Kidney epithelial cell (primary cell): ENCODE results near the gene ADI1. TPM values are rescaled to one million over a fixed set of nuclear protein-coding genes. Genes with fewer than 3 reads are reported as not detected.
A peak's percentile ranks its signal among the peaks of the same experiment; 100 is the strongest.

Source experiments
- DNase-seq: peaks from one replicate; pipeline ENCODE4 v3.0.0-alpha.2; 2010; ENCODE audit warnings: low read depth
- H3K27me3 ChIP-seq: 2 replicates; pipeline ENCODE4 v1.6.0; 2011; ENCODE audit warnings: low read length; ENCODE audit not compliant: control insufficient read depth, insufficient read depth
- H3K36me3 ChIP-seq: 2 replicates; pipeline ENCODE4 v1.5.1; 2011; ENCODE audit warnings: low read length; ENCODE audit not compliant: control insufficient read depth, insufficient read depth
- H3K4me3 ChIP-seq: 2 replicates; pipeline ENCODE4 v1.5.1; 2011; ENCODE audit warnings: low read depth, mild to moderate bottlenecking, control low read depth, low read length
- CTCF ChIP-seq: IDR thresholded peaks from 2 replicates; pipeline ENCODE4 v1.5.1; 2011; ENCODE audit warnings: mild to moderate bottlenecking, moderate library complexity, low read length, control low read depth, inconsistent platforms; ENCODE audit not compliant: insufficient read depth, poor library complexity, severe bottlenecking
- total RNA-seq: library from RNA; depleted of rRNA; stranded (reverse); fragments of >200 nt; gene quantifications from 2 replicates; pipeline ENCODE4 v1.2.3, GENCODE V29; 2015

ADI1 gene
- total RNA-seq, 1 donor from 2014 or later, result 25.6 TPM

GRCh38 chr2:3557639-3558204 is 38.4 kb upstream of the ADI1 start:
- peaks cover 1% of the 10 kb centered on the region for H3K36me3 ChIP-seq
- no peak for DNase-seq
- peak overlapping the region; percentile 81 for H3K4me3 ChIP-seq
- no peak for TF ChIP-seq CTCF
- H3K27me3 ChIP-seq, result no peaks in the 10 kb centered on the region

GRCh38 chr2:3553946-3554345 is 34.6 kb upstream of the ADI1 start:
- H3K4me3 ChIP-seq, result no peak overlapping the region
- no peak for DNase-seq
- H3K36me3 ChIP-seq, result peaks cover 3% of the 10 kb centered on the region
- TF ChIP-seq CTCF, result no peak
- H3K27me3 ChIP-seq, result no peaks in the 10 kb centered on the region

GRCh38 chr2:3547915-3548314 is 28.6 kb upstream of the ADI1 start:
- no peak for TF ChIP-seq CTCF
- DNase-seq, result no peak
- H3K36me3 ChIP-seq, result peaks cover 4% of the 10 kb centered on the region

GRCh38 chr2:3545788-3546478 is 26.6 kb upstream of the ADI1 start:
- no peak for TF ChIP-seq CTCF
- Histone ChIP-seq H3K36me3 (peaks cover 2% of the 10 kb centered on the region), H3K4me3 (no peak overlapping the region), H3K27me3 (no peaks in the 10 kb centered on the region)
- no peak for DNase-seq

More at GRCh38 chr2:3547915-3548314, 28.6 kb upstream of the ADI1 start:
- no peaks in the 10 kb centered on the region for H3K27me3 ChIP-seq
- no peak overlapping the region for H3K4me3 ChIP-seq

- TF ChIP-seq CTCF, result no peak
- no peaks in the 10 kb centered on the region for H3K27me3 ChIP-seq
- H3K36me3 ChIP-seq, result peaks cover 2% of the 10 kb centered on the region
- no peak overlapping the region for H3K4me3 ChIP-seq
- no peak for DNase-seq
Measured at GRCh38 chr2:3543023-3543683, 23.8 kb upstream of the ADI1 start.

- Histone ChIP-seq H3K4me3 (no peak overlapping the region), H3K36me3 (peaks cover 2% of the 10 kb centered on the region)
Measured at GRCh38 chr2:3542107-3542506, 22.8 kb upstream of the ADI1 start.

More at GRCh38 chr2:3542107-3542506, 22.8 kb upstream of the ADI1 start:
- DNase-seq, result no peak
- no peaks in the 10 kb centered on the region for H3K27me3 ChIP-seq
- no peak for TF ChIP-seq CTCF
